GM23338 (cell line): ENCODE data around the gene KRTAP12-1. TPM values are rescaled to one million over a fixed set of nuclear protein-coding genes. Genes with fewer than 3 reads are reported as not detected.
A peak's percentile ranks its signal among the peaks of the same experiment; 100 is the strongest.

Source experiments
- ATAC-seq: fragments of 200-7000 bp; cut with Tn5 transposase; 3 replicates; pipeline ENCODE4 v1.9.1; 2020
- DNase-seq: peaks from one replicate; pipeline ENCODE4 v3.0.0-alpha.2; 2015; ENCODE audit warnings: low spot score
- H2AFZ ChIP-seq: fragments of 200-600 bp; sonication (generic); 2 replicates; pipeline ENCODE4 v1.8.0; 2016; ENCODE audit warnings: antibody characterized with exemption, mild to moderate bottlenecking, moderate library complexity
- H3F3A ChIP-seq: fragments of 200-600 bp; sonication (generic); replicated peaks from 2 replicates; pipeline ENCODE4 v1.8.0; 2017; ENCODE audit warnings: antibody characterized with exemption, mixed run types, low read depth
- H3K27ac ChIP-seq: fragments of 200-600 bp; sonication (generic); 2 replicates; pipeline ENCODE4 v1.6.1; 2016; ENCODE audit warnings: low read depth
- H3K27me3 ChIP-seq: fragments of 200-600 bp; sonication (generic); 2 replicates; pipeline ENCODE4 v1.8.0; 2016; ENCODE audit warnings: mild to moderate bottlenecking, mixed run types, moderate library complexity; ENCODE audit not compliant: insufficient read depth
- H3K36me3 ChIP-seq: fragments of 200-600 bp; sonication (generic); 2 replicates; pipeline ENCODE4 v1.8.0; 2016; ENCODE audit warnings: mild to moderate bottlenecking; ENCODE audit not compliant: insufficient read depth
- H3K4me1 ChIP-seq: fragments of 200-600 bp; sonication (generic); 2 replicates; pipeline ENCODE4 v1.8.0; 2016; ENCODE audit warnings: mild to moderate bottlenecking, moderate library complexity; ENCODE audit not compliant: insufficient read depth
- H3K4me2 ChIP-seq: fragments of 200-600 bp; sonication (generic); 2 replicates; pipeline ENCODE4 v1.7.1; 2017; ENCODE audit warnings: mixed run types
- H3K4me3 ChIP-seq: fragments of 200-600 bp; sonication (generic); 2 replicates; pipeline ENCODE4 v1.6.1; 2016; ENCODE audit warnings: mixed run types
- H3K79me2 ChIP-seq: fragments of 200-600 bp; sonication (generic); replicated peaks from 2 replicates; pipeline ENCODE4 v1.8.0; 2017; ENCODE audit warnings: mild to moderate bottlenecking; ENCODE audit not compliant: insufficient read depth
- H3K9me2 ChIP-seq: fragments of 200-600 bp; sonication (generic); 2 replicates; pipeline ENCODE4 v1.8.0; 2017; ENCODE audit not compliant: insufficient read depth
- H4K20me1 ChIP-seq: fragments of 200-600 bp; sonication (generic); replicated peaks from 2 replicates; pipeline ENCODE4 v1.8.0; 2017; ENCODE audit warnings: mild to moderate bottlenecking; ENCODE audit not compliant: insufficient read depth
- H3K27ac Mint-ChIP-seq: 2 replicates; pipeline ENCODE4 v1.8.0; 2020; ENCODE audit warnings: inconsistent platforms, mild to moderate bottlenecking, moderate library complexity, mixed read lengths
- H3K27me3 Mint-ChIP-seq: 3 replicates; pipeline ENCODE4 v1.8.0; 2022; ENCODE audit warnings: low read depth, mild to moderate bottlenecking, moderate library complexity, mixed read lengths, inconsistent platforms; ENCODE audit not compliant: insufficient read depth, poor library complexity
- H3K36me3 Mint-ChIP-seq: 3 replicates; pipeline ENCODE4 v1.8.0; 2021; ENCODE audit warnings: low read depth, mild to moderate bottlenecking, inconsistent platforms, moderate library complexity, mixed read lengths
- H3K4me1 Mint-ChIP-seq: 3 replicates; pipeline ENCODE4 v1.8.0; 2020; ENCODE audit warnings: mild to moderate bottlenecking, inconsistent platforms, mixed read lengths
- H3K4me3 Mint-ChIP-seq: 3 replicates; pipeline ENCODE4 v1.8.0; 2021; ENCODE audit warnings: moderate library complexity, mild to moderate bottlenecking, inconsistent platforms, mixed read lengths
- H3K9me3 Mint-ChIP-seq: 3 replicates; pipeline ENCODE4 v1.8.0; 2020; ENCODE audit warnings: moderate library complexity, mild to moderate bottlenecking, inconsistent platforms, mixed read lengths
- EZH2 ChIP-seq: fragments of 200-600 bp; sonication (generic); IDR thresholded peaks from one replicate; pipeline ENCODE4 v1.8.0; 2017; ENCODE audit warnings: antibody characterized with exemption, mild to moderate bottlenecking, low read depth; ENCODE audit not compliant: unreplicated experiment
- JUNB ChIP-seq: IDR thresholded peaks from one replicate; pipeline ENCODE4 v1.6.1; 2016; ENCODE audit warnings: antibody characterized with exemption; ENCODE audit not compliant: unreplicated experiment
- NANOG ChIP-seq: IDR thresholded peaks from 2 replicates; pipeline ENCODE4 v1.6.1; 2016; ENCODE audit warnings: antibody characterized with exemption, borderline replicate concordance
- POLR2AphosphoS5 ChIP-seq: IDR thresholded peaks from 2 replicates; pipeline ENCODE4 v1.6.1; 2016; ENCODE audit warnings: antibody characterized with exemption, low read depth
- REST ChIP-seq: IDR thresholded peaks from one replicate; pipeline ENCODE4 v1.6.1; 2018; ENCODE audit warnings: antibody characterized with exemption; ENCODE audit not compliant: unreplicated experiment
- STAT1 ChIP-seq: IDR thresholded peaks from one replicate; pipeline ENCODE4 v1.6.1; 2016; ENCODE audit warnings: antibody characterized with exemption; ENCODE audit not compliant: unreplicated experiment
- ZNF114 ChIP-seq: fragments of 250-450 bp; sonication (Bioruptor Pico); IDR thresholded peaks from 2 replicates; pipeline ENCODE4 v1.5.0; 2020; ENCODE audit warnings: mild to moderate bottlenecking, moderate library complexity
- polyA plus RNA-seq: library from polyadenylated mRNA; unstranded; fragments of >200 nt; fragmentation: Nextera tagmentation; extraction: Ambion mirVana; gene quantifications from 2 replicates; pipeline ENCODE4 v1.2.1, GENCODE V29; 2016
- total RNA-seq: library from RNA; depleted of rRNA; stranded (reverse); fragments of >200 nt; shearing (Covaris generic); gene quantifications from 2 replicates; pipeline ENCODE4 v1.2.3, GENCODE V29; 2014
- TF ChIP-seq, protein P1 (sequence below), 2 experiments: fragments of 200-600 bp in 1 of 2; sonication (generic) in 1 of 2; conservative IDR thresholded peaks; 2 replicates each; pipeline versions ENCODE4 v1.5.1 to v1.6.1; 2016 to 2017; ENCODE audit warnings: antibody characterized with exemption in 2 of 2, low read depth in 2 of 2, mild to moderate bottlenecking in 2 of 2, moderate library complexity in 1 of 2
- TF ChIP-seq, protein P2 (sequence below): fragments of 250-450 bp; sonication (Bioruptor Pico); IDR thresholded peaks from 2 replicates; pipeline ENCODE4 v1.5.0; 2020; ENCODE audit warnings: mild to moderate bottlenecking, moderate library complexity

KRTAP12-1 gene
- total and polyA plus RNA-seq, 2 experiments from 2014 or later, result not detected

DNA sequence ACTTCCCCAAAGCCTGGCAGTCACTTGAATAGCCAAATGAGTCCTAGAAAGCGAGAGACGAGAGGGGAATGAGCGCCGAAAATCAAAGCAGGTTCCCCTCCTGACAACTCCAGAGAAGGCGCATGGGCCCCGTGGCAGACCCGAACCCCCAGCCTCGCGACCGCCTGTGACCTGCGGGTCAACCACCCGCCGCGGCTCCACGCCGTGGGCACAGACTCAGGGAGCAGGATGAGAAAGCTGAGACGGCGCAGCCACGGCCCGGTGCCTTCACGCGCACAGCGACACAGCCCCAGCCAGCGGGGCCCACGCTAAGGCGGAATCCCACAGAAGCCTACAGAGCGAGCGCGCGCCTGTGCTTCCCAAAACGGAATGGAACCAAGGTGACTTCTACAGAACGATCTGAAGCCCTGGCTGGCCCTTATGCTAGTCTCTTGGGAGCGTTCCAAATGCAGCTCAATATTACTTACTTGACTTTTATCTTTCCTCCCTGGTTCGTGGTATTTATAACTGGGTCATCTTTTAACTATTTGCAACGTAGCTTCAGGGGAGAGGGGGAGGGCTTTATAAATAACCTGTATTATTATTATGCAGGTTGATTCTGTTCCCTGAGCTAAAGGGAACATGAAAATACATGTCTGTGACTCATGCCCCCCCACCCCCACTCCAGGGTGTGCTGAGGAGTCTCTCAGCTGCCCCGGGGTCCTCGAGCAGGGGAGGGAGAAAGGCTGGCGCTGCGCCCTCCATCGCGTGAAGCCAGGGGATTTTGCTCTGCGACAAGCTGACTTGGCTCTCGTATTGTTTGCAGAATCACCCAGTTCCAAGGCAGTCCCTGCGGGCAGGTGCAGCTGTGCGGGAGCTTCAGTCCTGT is 27.7 kb upstream of the KRTAP12-1 start:
- Histone ChIP-seq H3K79me2 (no peaks in the 10 kb centered on the region), H3K9me2 (no peaks in the 10 kb centered on the region), H3K27me3 (peaks cover 88% of the 10 kb centered on the region), H3K4me1 (peaks cover 55% of the 10 kb centered on the region), H3K36me3 (no peaks in the 10 kb centered on the region), H4K20me1 (no peaks in the 10 kb centered on the region), H3K4me2 (peak overlapping the region; percentile 95), H3K27ac (no peak overlapping the region), H3F3A (peaks cover 31% of the 10 kb centered on the region), H3K4me3 (peak overlapping the region; percentile 71), H2AFZ (peak overlapping the region; percentile 72)
- Mint-ChIP-seq H3K9me3 (no peaks in the 10 kb centered on the region), H3K4me1 (peaks cover 64% of the 10 kb centered on the region), H3K36me3 (no peaks in the 10 kb centered on the region), H3K27me3 (peaks cover 86% of the 10 kb centered on the region), H3K4me3 (peak overlapping the region; percentile 78), H3K27ac (no peak overlapping the region)
- DNase-seq (peak; percentile 48), ATAC-seq (no peak; the same call in 2 of the 3 replicates)
- TF ChIP-seq EZH2 (peak; percentile 84), STAT1 (no peak)

- Histone ChIP-seq H3K9me2 (no peaks in the 10 kb centered on the region), H2AFZ (no peak overlapping the region), H3K4me3 (peak overlapping the region; percentile 71), H4K20me1 (no peaks in the 10 kb centered on the region), H3K4me2 (peak overlapping the region; percentile 95), H3K79me2 (no peaks in the 10 kb centered on the region), H3K27me3 (peaks cover 86% of the 10 kb centered on the region), H3F3A (peaks cover 31% of the 10 kb centered on the region), H3K36me3 (no peaks in the 10 kb centered on the region), H3K27ac (no peak overlapping the region), H3K4me1 (peaks cover 55% of the 10 kb centered on the region)
- H3K27me3 Mint-ChIP-seq, result peaks cover 86% of the 10 kb centered on the region
- ATAC-seq (no peak), DNase-seq (no peak)
- peaks cover 66% of the 10 kb centered on the region for H3K4me1 Mint-ChIP-seq
- peak overlapping the region; percentile 78 for H3K4me3 Mint-ChIP-seq
- no peak overlapping the region for H3K27ac Mint-ChIP-seq
- no peaks in the 10 kb centered on the region for H3K36me3 Mint-ChIP-seq
- H3K9me3 Mint-ChIP-seq, result no peaks in the 10 kb centered on the region
- TF ChIP-seq ZNF114 (no peak), REST (no peak), JUNB (no peak), POLR2AphosphoS5 (no peak), NANOG (no peak)
- TF ChIP-seq, protein P1, sequence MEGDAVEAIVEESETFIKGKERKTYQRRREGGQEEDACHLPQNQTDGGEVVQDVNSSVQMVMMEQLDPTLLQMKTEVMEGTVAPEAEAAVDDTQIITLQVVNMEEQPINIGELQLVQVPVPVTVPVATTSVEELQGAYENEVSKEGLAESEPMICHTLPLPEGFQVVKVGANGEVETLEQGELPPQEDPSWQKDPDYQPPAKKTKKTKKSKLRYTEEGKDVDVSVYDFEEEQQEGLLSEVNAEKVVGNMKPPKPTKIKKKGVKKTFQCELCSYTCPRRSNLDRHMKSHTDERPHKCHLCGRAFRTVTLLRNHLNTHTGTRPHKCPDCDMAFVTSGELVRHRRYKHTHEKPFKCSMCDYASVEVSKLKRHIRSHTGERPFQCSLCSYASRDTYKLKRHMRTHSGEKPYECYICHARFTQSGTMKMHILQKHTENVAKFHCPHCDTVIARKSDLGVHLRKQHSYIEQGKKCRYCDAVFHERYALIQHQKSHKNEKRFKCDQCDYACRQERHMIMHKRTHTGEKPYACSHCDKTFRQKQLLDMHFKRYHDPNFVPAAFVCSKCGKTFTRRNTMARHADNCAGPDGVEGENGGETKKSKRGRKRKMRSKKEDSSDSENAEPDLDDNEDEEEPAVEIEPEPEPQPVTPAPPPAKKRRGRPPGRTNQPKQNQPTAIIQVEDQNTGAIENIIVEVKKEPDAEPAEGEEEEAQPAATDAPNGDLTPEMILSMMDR (conservative IDR thresholded peaks at IDR 0.05; ENCODE audit: low read depth in 2 of 2), result no peak
- TF ChIP-seq, protein P2, sequence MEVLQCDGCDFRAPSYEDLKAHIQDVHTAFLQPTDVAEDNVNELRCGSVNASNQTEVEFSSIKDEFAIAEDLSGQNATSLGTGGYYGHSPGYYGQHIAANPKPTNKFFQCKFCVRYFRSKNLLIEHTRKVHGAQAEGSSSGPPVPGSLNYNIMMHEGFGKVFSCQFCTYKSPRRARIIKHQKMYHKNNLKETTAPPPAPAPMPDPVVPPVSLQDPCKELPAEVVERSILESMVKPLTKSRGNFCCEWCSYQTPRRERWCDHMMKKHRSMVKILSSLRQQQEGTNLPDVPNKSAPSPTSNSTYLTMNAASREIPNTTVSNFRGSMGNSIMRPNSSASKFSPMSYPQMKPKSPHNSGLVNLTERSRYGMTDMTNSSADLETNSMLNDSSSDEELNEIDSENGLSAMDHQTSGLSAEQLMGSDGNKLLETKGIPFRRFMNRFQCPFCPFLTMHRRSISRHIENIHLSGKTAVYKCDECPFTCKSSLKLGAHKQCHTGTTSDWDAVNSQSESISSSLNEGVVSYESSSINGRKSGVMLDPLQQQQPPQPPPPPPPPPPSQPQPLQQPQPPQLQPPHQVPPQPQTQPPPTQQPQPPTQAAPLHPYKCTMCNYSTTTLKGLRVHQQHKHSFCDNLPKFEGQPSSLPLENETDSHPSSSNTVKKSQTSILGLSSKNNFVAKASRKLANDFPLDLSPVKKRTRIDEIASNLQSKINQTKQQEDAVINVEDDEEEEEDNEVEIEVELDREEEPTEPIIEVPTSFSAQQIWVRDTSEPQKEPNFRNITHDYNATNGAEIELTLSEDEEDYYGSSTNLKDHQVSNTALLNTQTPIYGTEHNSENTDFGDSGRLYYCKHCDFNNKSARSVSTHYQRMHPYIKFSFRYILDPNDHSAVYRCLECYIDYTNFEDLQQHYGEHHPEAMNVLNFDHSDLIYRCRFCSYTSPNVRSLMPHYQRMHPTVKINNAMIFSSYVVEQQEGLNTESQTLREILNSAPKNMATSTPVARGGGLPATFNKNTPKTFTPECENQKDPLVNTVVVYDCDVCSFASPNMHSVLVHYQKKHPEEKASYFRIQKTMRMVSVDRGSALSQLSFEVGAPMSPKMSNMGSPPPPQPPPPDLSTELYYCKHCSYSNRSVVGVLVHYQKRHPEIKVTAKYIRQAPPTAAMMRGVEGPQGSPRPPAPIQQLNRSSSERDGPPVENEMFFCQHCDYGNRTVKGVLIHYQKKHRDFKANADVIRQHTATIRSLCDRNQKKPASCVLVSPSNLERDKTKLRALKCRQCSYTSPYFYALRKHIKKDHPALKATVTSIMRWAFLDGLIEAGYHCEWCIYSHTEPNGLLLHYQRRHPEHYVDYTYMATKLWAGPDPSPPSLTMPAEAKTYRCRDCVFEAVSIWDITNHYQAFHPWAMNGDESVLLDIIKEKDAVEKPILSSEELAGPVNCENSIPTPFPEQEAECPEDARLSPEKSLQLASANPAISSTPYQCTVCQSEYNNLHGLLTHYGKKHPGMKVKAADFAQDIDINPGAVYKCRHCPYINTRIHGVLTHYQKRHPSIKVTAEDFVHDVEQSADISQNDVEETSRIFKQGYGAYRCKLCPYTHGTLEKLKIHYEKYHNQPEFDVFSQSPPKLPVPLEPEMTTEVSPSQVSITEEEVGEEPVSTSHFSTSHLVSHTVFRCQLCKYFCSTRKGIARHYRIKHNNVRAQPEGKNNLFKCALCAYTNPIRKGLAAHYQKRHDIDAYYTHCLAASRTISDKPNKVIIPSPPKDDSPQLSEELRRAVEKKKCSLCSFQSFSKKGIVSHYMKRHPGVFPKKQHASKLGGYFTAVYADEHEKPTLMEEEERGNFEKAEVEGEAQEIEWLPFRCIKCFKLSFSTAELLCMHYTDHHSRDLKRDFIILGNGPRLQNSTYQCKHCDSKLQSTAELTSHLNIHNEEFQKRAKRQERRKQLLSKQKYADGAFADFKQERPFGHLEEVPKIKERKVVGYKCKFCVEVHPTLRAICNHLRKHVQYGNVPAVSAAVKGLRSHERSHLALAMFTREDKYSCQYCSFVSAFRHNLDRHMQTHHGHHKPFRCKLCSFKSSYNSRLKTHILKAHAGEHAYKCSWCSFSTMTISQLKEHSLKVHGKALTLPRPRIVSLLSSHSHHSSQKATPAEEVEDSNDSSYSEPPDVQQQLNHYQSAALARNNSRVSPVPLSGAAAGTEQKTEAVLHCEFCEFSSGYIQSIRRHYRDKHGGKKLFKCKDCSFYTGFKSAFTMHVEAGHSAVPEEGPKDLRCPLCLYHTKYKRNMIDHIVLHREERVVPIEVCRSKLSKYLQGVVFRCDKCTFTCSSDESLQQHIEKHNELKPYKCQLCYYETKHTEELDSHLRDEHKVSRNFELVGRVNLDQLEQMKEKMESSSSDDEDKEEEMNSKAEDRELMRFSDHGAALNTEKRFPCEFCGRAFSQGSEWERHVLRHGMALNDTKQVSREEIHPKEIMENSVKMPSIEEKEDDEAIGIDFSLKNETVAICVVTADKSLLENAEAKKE, result no peak
These were observed 27.0 kb upstream of the KRTAP12-1 start for GRCh38 chr21:44708866-44709425.
